Measurements from ENCODE around the gene ORC3.

ORC3 gene

GRCh38 chr6:87572883-87573282 lies 17.1 kb upstream of the ORC3 start:
- TF ChIP-seq CTCF (IDR thresholded peaks at IDR 0.05; ENCODE audit: insufficient read depth, low read depth, low read length, missing control alignments), result no peak
- DNase-seq (ENCODE audit: low read depth), result peak; percentile 24

GRCh38 chr6:87573307-87574024 lies 16.5 kb upstream of the ORC3 start:
- H3K4me3 ChIP-seq (ENCODE audit: low read depth, low read length), result no peak overlapping the region
- DNase-seq (ENCODE audit: low read depth), result no peak
- TF ChIP-seq CTCF (IDR thresholded peaks at IDR 0.05; ENCODE audit: insufficient read depth, low read depth, low read length, missing control alignments), result no peak

More at GRCh38 chr6:87572883-87573282, 17.1 kb upstream of the ORC3 start:
- no peak overlapping the region for H3K4me3 ChIP-seq (ENCODE audit: low read depth, low read length)

- no peak for DNase-seq (ENCODE audit: low read depth)
- no peak overlapping the region for H3K4me3 ChIP-seq (ENCODE audit: low read depth, low read length)
- TF ChIP-seq CTCF (IDR thresholded peaks at IDR 0.05; ENCODE audit: insufficient read depth, low read depth, low read length, missing control alignments), result no peak
Measured at GRCh38 chr6:87574237-87574804, 15.6 kb upstream of the ORC3 start.

GRCh38 chr6:87575423-87575822 lies 14.5 kb upstream of the ORC3 start:
- DNase-seq (ENCODE audit: low read depth), result no peak
- H3K4me3 ChIP-seq (ENCODE audit: low read depth, low read length), result no peak overlapping the region
- TF ChIP-seq CTCF (IDR thresholded peaks at IDR 0.05; ENCODE audit: insufficient read depth, low read depth, low read length, missing control alignments), result no peak

GRCh38 chr6:87583822-87584221 lies 6.1 kb upstream of the ORC3 start:
- TF ChIP-seq CTCF (IDR thresholded peaks at IDR 0.05; ENCODE audit: insufficient read depth, low read depth, low read length, missing control alignments), result no peak
- no peak for DNase-seq (ENCODE audit: low read depth)
- no peak overlapping the region for H3K4me3 ChIP-seq (ENCODE audit: low read depth, low read length)

GRCh38 chr6:87586371-87587077 lies 3.4 kb upstream of the ORC3 start:
- no peak for DNase-seq (ENCODE audit: low read depth)
- no peak overlapping the region for H3K4me3 ChIP-seq (ENCODE audit: low read depth, low read length)
- no peak for TF ChIP-seq CTCF (IDR thresholded peaks at IDR 0.05; ENCODE audit: insufficient read depth, low read depth, low read length, missing control alignments)

Measured in GM12865 (cell line).